Limb (tissue), 2 donors: ENCODE results near the gene GINM1.

Source experiments
- DNase-seq, 2 donors: peaks; one replicate each; pipeline ENCODE4 v3.0.0-alpha.2; 2016; ENCODE audit errors: extremely low spot score in 2 of 2

GINM1 gene

GRCh38 chr6:149593408-149593807 is 27.2 kb downstream of the GINM1 start:
- no peak for DNase-seq

GRCh38 chr6:149600508-149600907 is 34.3 kb downstream of the GINM1 start:
- no peak for DNase-seq

- no peak for DNase-seq
These were observed 42.3 kb downstream of the GINM1 start for GRCh38 chr6:149608381-149608982.

- DNase-seq, result no peak
These were observed 48.2 kb downstream of the GINM1 start for GRCh38 chr6:149614337-149614736.

DNA sequence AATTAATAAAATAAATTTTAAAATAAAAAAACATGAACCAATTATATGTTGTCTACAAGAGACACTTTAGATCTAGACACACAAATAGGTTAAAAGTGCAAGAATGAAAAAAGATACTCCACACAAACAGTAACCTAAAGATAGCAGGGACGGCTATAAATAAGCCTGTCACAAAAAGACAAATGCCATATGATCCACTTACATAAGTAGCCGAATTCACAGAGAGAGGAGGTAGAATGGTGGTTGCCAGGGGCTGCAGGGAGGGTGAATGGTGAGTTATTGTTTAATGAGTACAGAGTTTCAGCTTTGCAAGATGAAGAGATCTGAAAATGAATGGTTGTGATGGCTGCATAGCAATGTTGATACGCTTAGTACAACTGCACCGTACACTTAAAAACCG is 49.6 kb downstream of the GINM1 start:
- DNase-seq, result no peak

GRCh38 chr6:149627672-149628071 is 61.5 kb downstream of the GINM1 start:
- no peak for DNase-seq

- no peak for DNase-seq
These were observed 62.8 kb downstream of the GINM1 start for GRCh38 chr6:149628875-149629510.

- no peak for DNase-seq
These were observed 68.1 kb downstream of the GINM1 start for GRCh38 chr6:149634315-149634714.

DNA sequence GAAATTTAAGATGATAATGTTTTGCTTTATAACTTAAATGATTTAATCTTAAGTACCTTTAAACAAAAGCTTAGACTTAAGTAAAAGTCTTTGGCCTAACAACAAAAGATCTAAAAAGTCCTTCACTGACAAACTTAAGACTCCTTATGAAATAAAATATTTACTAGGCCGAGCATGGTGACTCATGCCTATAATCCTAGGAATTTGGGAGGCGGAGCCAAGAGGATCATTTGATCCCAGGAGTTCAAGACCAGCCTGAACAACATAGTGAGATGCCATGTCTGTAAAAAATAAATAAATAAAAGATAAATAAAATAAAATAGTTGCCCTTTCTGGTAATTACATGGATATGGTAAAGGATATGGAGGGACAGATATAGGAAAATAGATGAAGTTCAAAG is 69.9 kb downstream of the GINM1 start:
- no peak for DNase-seq
